ENCODE data around the gene ABCE1.

GRCh38 chr4:145071560-145071959 is 26.6 kb upstream of the ABCE1 start:
- no peak for TF ChIP-seq CTCF (optimal IDR thresholded peaks at IDR 0.05 in 1 of 3, IDR thresholded peaks at IDR 0.05 in 1 of 3, conservative IDR thresholded peaks at IDR 0.05 in 1 of 3; ENCODE audit: extremely low read depth in 1 of 3, insufficient read depth in 2 of 3, low read length in 3 of 3)
- no peak for TF ChIP-seq EZH2 (IDR thresholded peaks at IDR 0.05; ENCODE audit: low read length)
